Daoy (cell line): Measurements from ENCODE around the gene GSTA3. TPM values are rescaled to one million over a fixed set of nuclear protein-coding genes. Genes with fewer than 3 reads are reported as not detected.
"Not testable (repeated sequence)": the region's sequence is repeated elsewhere in the genome, so short reads cannot be mapped to it uniquely, and the experiment has no call there.

ENCODE experiments used
- DNase-seq: peaks from one replicate; pipeline ENCODE4 v3.0.0-alpha.2; 2015; ENCODE audit warnings: low read depth
- total RNA-seq: library from RNA; depleted of rRNA; stranded (reverse); fragments of >200 nt; shearing (Covaris generic); gene quantifications from 2 replicates; pipeline ENCODE4 v1.2.3, GENCODE V29; 2014; rRNA removed

Gene GSTA3
- total RNA-seq, 1 experiment from 2014 or later = not detected

DNA sequence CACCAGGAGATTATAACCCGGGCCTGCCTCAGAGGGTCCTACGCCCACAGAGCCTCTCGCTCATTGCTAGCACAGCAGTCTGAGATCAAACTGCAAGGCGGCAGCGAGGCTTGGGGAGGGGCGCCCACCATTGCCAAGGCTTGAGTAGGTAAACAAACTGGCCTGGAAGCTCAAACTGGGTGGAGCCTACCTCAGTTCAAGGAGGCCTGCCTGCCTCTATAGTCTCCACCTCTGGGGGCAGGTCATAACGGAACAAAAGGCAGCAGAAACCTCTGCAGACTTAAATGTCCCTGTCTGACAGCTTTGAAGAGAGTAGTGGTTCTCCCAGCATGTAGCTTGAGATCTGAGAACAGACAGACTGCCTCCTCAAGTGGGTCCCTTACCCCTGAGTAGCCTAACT lies 48.3 kb downstream of the GSTA3 start:
- DNase-seq = not testable (repeated sequence)

- DNase-seq = no peak
Measured at GRCh38 chr6:52858416-52858815, 51.1 kb downstream of the GSTA3 start.

DNA sequence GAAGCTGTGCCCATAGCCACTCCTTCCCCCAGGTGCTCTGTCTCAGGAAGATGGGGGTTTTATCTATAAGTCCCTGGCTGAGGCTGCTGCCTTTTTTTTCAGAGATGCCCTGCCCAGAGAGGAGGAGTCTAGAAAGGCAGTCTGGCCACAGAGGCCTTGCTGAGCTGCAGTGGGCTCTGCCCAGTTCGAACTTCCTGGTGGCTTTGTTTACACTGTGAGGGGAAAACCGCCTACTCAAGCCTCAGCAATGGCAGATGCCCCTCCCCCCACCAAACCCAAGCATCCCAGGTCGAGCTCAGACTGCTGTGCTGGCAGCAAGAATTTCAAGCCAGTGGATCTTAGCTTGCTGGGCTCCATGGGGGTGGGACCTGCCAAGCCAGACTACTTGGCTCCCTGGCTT lies 53.4 kb downstream of the GSTA3 start:
- peak; percentile 60 for DNase-seq

DNA sequence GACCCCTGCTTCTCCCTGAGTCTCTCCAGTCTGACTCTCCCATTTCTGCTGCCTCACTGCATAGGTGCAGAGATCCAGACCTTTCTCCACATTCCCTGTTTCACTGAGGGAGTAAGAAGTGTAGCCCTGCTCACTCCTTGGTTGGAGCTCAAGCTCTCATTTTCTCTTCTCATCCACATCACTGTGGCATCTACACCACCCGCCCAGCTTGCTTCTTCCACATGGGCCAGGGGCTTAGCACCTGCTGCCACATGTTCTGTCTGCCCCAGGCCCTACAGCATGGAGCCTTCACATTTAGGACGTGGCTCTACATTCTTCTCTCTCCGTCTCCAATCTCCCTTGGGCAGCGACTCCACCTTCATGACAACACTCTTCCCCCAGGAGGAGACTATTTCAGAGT lies 60.4 kb downstream of the GSTA3 start:
- no peak for DNase-seq

Other genes starting within 250 kb of the GSTA3 start
- 62.4 and 66.7 TPM in 2 replicates for gene TMEM14A, start 238.6 kb downstream of the GSTA3 start, total RNA-seq
- not detected in 2 replicates for gene GSTA2, start 146.2 kb downstream of the GSTA3 start, total RNA-seq
- gene GSTA1, start 105.9 kb downstream of the GSTA3 start, total RNA-seq = not detected in 2 replicates
- gene GSTA5, start 68.9 kb downstream of the GSTA3 start, total RNA-seq = not detected in 2 replicates
- 15.5 and 17.4 TPM in 2 replicates for gene GSTA4, start 85.6 kb upstream of the GSTA3 start, total RNA-seq
- 10.0 and 11.0 TPM in 2 replicates for gene CILK1, start 152.1 kb upstream of the GSTA3 start, total RNA-seq
- gene FBXO9, start 155.7 kb upstream of the GSTA3 start, total RNA-seq = 74.7 and 90.8 TPM in 2 replicates
- gene GCM1, start 239.1 kb upstream of the GSTA3 start, total RNA-seq = 0.23 TPM in 1 of 2 replicates, not detected in the other